GM19455 (cell line): Measurements from ENCODE around the gene FAM240A.

ENCODE experiments used
- ATAC-seq: cut with Tn5 transposase; IDR thresholded peaks from one replicate; pipeline ENCODE4 v1.9.1; 2021; ENCODE audit not compliant: unreplicated experiment

Gene FAM240A

GRCh38 chr3:46624975-46625490 lies 12.7 kb downstream of the FAM240A start:
- ATAC-seq, result no peak

- no peak for ATAC-seq
Measured at GRCh38 chr3:46626039-46626438, 13.7 kb downstream of the FAM240A start.

DNA sequence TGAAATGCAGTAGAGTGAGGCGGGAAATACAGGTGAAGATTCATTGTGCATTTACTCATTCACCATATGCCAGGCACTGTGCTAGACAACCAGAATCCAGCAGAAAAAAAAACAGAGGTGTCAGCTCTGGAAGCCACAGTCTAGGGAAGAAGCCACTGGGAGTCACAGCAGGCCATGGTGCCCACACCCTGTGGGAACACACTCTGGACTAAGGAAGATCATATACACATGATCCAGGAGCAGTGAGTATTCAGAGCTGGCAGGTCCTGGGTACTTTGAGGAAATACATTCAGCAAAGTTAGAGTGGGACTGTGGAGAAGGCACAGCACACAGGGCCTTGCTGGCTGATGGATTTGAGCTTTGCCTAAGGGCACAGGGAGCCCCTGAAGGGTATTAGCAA lies 14.8 kb downstream of the FAM240A start:
- ATAC-seq, result no peak

- ATAC-seq, result no peak
Measured at GRCh38 chr3:46628901-46629369, 16.6 kb downstream of the FAM240A start.

DNA sequence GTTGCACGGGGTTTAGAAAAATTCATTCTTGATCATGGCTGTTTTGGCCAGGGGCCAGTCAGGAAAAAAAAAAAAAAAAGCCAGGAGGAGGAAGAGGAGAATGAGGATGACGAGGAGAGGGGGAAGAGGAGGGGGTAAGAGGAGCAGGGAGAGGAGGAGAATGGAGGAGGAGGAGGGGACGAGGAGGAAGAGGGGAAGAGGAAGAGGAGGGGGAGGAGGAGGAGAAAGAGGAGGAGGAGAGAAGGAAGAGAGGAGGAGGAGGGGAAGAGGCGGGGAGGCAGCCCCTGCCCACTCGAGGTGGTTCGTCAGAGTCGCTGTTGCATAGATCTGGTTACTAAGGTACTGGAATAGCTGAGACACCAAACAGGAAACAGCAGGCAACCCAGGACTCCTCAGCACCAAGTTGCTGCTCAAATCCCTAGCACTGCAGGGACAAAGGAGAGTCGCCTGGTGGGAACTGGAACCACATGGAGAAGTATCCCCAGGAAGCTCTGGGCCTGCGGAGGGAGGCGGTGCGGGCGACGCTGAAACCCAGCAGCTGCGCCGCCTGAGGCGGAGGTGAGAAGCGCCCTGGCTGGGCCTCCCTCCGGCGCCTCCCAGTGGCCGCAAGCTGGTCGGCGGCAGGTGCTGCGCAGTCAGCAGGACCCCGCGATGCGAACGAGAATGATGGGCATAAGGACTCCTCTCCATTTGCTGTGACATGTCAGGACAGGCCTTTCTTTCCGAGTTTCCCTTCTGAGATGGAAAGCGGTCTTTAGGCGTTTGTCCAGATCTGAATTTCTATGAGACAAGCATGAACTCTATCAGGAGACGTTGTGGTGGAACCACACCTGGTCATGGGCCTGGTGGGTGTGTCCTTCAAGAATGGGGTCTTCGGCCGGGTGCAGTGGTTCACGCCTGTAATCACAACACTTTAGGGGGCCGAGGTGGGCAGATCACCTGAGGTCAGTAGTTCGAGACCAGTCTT lies 17.5 kb downstream of the FAM240A start:
- ATAC-seq, result peak; percentile 77

- no peak for ATAC-seq
Measured at GRCh38 chr3:46632792-46633191, 20.5 kb downstream of the FAM240A start.

DNA sequence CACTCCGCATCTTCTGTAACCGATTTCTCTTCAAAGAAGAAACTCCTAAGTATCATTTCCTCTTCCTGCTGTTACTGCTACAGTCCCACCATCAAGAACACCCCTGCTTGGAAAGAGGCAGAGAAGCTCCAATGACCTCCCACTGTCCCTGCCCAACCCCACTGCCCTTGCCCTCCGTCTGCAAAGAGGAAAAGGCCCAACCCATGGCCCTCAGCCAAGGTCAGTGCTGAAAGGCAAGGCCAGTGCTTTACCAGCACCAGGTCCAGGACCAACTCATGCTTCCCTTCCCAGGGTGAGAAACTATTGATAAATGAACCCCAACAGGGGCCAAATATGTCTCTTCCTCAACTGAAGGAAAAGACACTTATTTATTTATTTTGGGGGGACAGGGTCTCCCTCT lies 22.5 kb downstream of the FAM240A start:
- ATAC-seq, result no peak

GRCh38 chr3:46639221-46639620 lies 26.9 kb downstream of the FAM240A start:
- ATAC-seq, result no peak

DNA sequence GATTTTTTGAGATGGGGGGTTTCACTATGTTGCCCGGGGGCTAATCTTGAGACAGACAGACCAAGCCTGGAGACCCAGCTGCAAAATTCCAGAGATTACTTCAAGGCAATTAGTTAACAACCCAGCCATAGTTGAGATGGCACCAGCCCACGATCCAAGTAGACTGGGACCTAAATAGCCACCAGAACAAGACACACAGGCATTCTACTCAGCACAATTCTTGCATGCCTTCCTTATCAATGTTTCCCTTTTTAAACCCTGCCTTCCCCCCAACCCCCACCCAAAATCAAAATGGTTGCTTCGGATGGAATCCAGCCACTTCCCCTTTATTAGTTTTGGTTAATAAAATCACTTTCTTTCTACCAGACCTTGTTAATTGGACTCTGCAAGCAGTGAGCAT lies 28.6 kb downstream of the FAM240A start:
- no peak for ATAC-seq

GRCh38 chr3:46642971-46643370 lies 30.6 kb downstream of the FAM240A start:
- ATAC-seq, result no peak

GRCh38 chr3:46643701-46644100 lies 31.4 kb downstream of the FAM240A start:
- ATAC-seq, result no peak

DNA sequence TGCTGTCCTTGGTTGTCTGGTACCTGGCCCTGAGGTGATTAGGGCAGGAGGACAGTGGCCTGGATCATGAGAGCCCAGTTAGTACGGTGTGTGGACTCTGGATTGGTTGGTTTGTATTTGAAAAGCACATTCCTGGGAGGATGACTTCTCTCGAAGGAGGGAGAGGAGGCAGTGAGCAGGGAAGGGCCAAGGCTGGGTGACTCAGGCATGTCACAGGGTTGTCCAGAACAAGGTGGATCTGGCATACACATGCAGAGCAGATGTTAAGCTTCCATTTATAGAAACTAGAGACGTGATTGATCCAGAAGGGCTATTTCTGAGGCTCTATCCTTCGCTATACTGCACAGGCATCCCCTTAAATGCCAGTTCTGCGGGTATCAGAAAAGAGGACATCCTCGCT lies 34.4 kb downstream of the FAM240A start:
- ATAC-seq, result no peak

- ATAC-seq, result no peak
Measured at GRCh38 chr3:46648096-46648495, 35.8 kb downstream of the FAM240A start.

DNA sequence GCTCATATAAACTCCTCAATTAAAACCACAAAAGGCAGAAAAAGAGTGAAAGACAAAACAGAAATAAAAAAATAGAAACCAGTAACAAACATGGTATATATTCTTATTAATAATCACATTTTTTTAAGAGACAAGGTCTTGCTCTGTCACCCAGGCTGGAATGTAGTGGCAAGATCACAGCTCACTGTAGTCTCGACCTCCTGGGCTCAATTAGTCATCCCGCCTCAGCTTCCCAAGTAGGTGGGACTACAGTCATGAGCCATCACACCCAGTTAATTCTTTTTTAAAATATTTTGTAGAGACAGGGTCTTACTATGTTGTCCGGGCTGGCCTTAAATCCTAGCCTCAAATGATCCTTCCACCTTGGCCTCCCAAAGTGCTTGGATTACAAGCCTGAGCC lies 37.1 kb downstream of the FAM240A start:
- ATAC-seq, result no peak

DNA sequence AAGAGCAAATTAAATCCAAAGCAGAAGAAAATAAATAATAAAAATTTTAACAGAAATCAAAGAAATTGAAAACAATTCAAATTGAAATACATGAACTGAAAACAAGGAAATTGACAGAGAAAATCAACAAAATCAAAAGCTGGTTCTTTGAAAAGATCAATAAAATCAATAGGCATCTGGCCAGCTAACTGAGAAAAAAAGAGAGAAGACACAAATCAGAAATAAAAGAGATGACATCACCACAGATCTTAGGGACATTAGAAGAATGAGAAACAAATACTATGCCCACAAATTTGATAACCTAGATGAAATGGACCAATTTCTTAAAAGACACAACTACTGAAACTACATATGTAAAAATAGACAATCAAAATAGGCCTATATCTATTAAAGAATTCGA lies 38.8 kb downstream of the FAM240A start:
- ATAC-seq, result no peak

- ATAC-seq, result no peak
Measured at GRCh38 chr3:46655271-46655670, 42.9 kb downstream of the FAM240A start.

DNA sequence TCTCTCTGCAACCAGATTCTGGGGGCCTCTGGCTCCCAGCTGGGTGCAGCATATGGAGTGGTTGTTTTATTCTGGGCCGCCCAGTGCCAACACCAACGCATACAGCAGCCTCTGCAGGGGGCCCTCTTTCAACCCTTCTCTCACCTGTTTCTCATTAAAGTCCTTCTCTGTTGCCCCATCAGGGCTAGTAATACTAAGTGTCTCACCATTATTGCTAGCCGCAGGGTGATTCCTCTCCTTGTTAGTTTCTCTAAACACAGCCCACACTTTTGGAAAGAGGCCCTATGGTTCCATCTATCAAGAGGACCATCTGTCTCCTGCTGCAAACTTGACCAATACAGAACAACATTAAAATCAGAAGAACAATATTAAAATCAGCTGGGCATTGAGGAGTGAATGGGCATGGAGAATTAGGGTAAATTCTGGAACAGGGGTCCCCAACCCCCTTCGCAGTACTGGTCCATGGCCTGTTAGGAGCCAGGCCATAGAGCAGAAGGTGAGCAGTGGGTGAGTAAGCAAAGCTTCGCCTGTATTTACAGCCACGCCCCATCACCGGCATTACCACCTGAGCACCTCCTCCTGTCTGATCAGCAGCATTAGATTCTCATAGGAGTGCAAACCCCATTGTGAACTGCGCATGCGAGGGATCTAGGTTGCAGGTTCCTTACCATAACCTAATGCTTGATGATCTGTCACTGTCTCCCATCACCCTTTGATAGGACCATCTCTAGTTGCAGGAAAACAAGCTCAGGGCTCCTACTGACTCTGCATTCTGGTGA lies 44.6 kb downstream of the FAM240A start:
- no peak for ATAC-seq

DNA sequence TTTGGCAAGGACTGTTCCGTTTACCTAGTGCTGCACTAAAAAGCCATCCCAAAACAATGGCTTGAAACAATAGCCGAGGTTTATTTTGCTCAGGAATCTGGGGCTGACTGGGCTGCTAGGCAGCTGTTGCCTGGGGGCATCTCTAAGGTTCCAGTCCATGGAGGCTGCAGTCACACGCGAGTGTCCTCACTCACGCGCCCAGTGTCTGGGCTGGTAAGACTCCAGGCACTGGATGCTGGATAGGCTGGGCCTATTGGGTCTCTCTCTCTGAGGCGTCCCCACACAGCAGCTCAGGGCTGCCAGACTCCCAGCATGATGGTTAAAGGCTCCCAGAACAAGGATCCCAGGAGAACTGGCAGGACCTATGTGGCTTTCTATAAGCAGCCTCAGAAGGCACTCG lies 47.0 kb downstream of the FAM240A start:
- ATAC-seq, result no peak

DNA sequence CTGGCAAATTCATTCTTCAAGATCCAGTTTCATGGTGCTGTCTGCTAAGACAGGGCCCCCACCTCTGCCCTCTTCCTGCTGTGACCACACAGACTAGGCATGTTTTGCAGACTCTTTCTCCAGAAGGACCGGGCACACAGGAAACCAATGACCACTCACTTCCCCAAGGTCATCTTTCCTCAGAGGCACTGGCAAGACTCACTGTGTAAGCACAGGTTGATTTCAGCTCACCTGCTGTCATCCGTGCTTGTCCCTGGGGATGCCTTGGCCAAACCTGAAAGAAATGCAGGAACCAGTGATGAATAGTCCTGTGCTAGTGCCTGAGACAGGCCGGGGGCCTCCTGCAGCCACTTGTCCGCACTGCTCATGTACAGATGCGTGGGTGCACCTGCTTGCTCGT lies 47.7 kb downstream of the FAM240A start:
- no peak for ATAC-seq

- no peak for ATAC-seq
Measured at GRCh38 chr3:46660543-46661523, 48.5 kb downstream of the FAM240A start.
